ENCODE measurements around the gene CBLB.
"Not testable (repeated sequence)": the region's sequence is repeated elsewhere in the genome, so short reads cannot be mapped to it uniquely, and the experiment has no call there.

CBLB gene

GRCh38 chr3:105744202-105744601 is 124.6 kb downstream of the CBLB start:
- DNase-seq (ENCODE audit: extremely low read depth, low read depth): no peak
- no peak overlapping the region for H3K4me3 ChIP-seq (replicated peaks; ENCODE audit: low read depth, low read length)
- no peak for TF ChIP-seq CTCF (IDR thresholded peaks at IDR 0.05; ENCODE audit: low read depth, low read length, missing control alignments)

GRCh38 chr3:105733356-105733755 is 135.5 kb downstream of the CBLB start:
- DNase-seq (ENCODE audit: extremely low read depth, low read depth): no peak
- TF ChIP-seq CTCF (IDR thresholded peaks at IDR 0.05; ENCODE audit: low read depth, low read length, missing control alignments): no peak
- H3K4me3 ChIP-seq (replicated peaks; ENCODE audit: low read depth, low read length): no peak overlapping the region

- DNase-seq (ENCODE audit: extremely low read depth, low read depth): no peak
- H3K4me3 ChIP-seq (replicated peaks; ENCODE audit: low read depth, low read length): no peak overlapping the region
- no peak for TF ChIP-seq CTCF (IDR thresholded peaks at IDR 0.05; ENCODE audit: low read depth, low read length, missing control alignments)
These were observed 137.1 kb downstream of the CBLB start for GRCh38 chr3:105731686-105732085.

GRCh38 chr3:105730801-105731354 is 137.9 kb downstream of the CBLB start:
- TF ChIP-seq CTCF (IDR thresholded peaks at IDR 0.05; ENCODE audit: low read depth, low read length, missing control alignments): no peak
- DNase-seq (ENCODE audit: extremely low read depth, low read depth): no peak
- no peak overlapping the region for H3K4me3 ChIP-seq (replicated peaks; ENCODE audit: low read depth, low read length)

GRCh38 chr3:105729667-105730066 is 139.1 kb downstream of the CBLB start:
- no peak overlapping the region for H3K4me3 ChIP-seq (replicated peaks; ENCODE audit: low read depth, low read length)
- TF ChIP-seq CTCF (IDR thresholded peaks at IDR 0.05; ENCODE audit: low read depth, low read length, missing control alignments): no peak
- DNase-seq (ENCODE audit: extremely low read depth, low read depth): no peak

- no peak for DNase-seq (ENCODE audit: extremely low read depth, low read depth)
- no peak overlapping the region for H3K4me3 ChIP-seq (replicated peaks; ENCODE audit: low read depth, low read length)
- TF ChIP-seq CTCF (IDR thresholded peaks at IDR 0.05; ENCODE audit: low read depth, low read length, missing control alignments): no peak
These were observed 140.0 kb downstream of the CBLB start for GRCh38 chr3:105728771-105729312.

GRCh38 chr3:105727036-105727435 is 141.8 kb downstream of the CBLB start:
- DNase-seq (ENCODE audit: extremely low read depth, low read depth); H3K4me3 ChIP-seq (replicated peaks; ENCODE audit: low read depth, low read length): not testable (repeated sequence)
